HCT116 (cell line): ENCODE results near the gene KIF12. TPM values are rescaled to one million over a fixed set of nuclear protein-coding genes. Genes with fewer than 3 reads are reported as not detected.

Experiments used
- ATAC-seq: fragments of 200-7000 bp; cut with Tn5 transposase; 2 replicates; pipeline ENCODE4 v1.9.1; 2020; ENCODE audit warnings: mild to moderate bottlenecking, moderate library complexity
- BruUV-seq: library from RNA; stranded (reverse); fragments of 400-500 nt; replicated peaks from 2 replicates; lab custom pipeline; 2021; lab: Mats Ljungman, UMichigan
- CTCF ChIA-PET: fragments of 300-600 bp; sonication (Branson Sonifier 250); formaldehyde crosslinking; loops from one replicate; lab custom pipeline; 2021; ENCODE audit warnings: antibody characterized with exemption; lab: Charles Lee
- POLR2A ChIA-PET: fragments of 300-600, 350-600 bp; sonication (Branson Sonifier 250); formaldehyde crosslinking; loops from one replicate; lab custom pipeline; 2021; ENCODE audit warnings: antibody characterized with exemption; lab: Charles Lee
- RAD21 ChIA-PET, 2 experiments: fragments of 300-600 bp; sonication (Branson Sonifier 250); formaldehyde crosslinking; loops; one replicate each; lab custom pipeline; 2023; ENCODE audit warnings: low total read pairs in 2 of 2; ENCODE audit not compliant: uncharacterized antibody in 2 of 2, unreplicated experiment in 2 of 2, low non-redundant PET in 1 of 2; lab: Charles Lee
- DNase-seq: peaks from one replicate; pipeline ENCODE4 v3.0.0-alpha.2; 2010; ENCODE audit warnings: low read depth, low spot score
- H2AFZ ChIP-seq: fragments of 200-600 bp; shearing (Covaris generic), sonication (generic); 2 replicates; pipeline ENCODE4 v1.6.1; 2017; ENCODE audit warnings: low read depth, mixed run types, mixed read lengths, antibody characterized with exemption, low read length; ENCODE audit not compliant: poor library complexity, severe bottlenecking
- H3K27ac ChIP-seq: 2 replicates; pipeline ENCODE4 v1.5.1; 2012; ENCODE audit warnings: low read depth, low read length
- H3K27me3 ChIP-seq: fragments of 200-600 bp; sonication (generic); 2 replicates; pipeline ENCODE4 v1.6.1; 2016; ENCODE audit warnings: mixed run types, low read length, mixed read lengths; ENCODE audit not compliant: insufficient read depth
- H3K36me3 ChIP-seq, 2 experiments: fragments of 200-500 bp in 1 of 2; fragments of 200-600 bp in 1 of 2; sonication (Bioruptor generic) in 1 of 2; sonication (generic) in 1 of 2; 2 replicates each; pipeline versions ENCODE4 v1.5.1 to v1.6.1; 2014 to 2016; ENCODE audit warnings: low read length in 2 of 2, inconsistent platforms in 1 of 2, mixed read lengths in 1 of 2, mixed run types in 1 of 2; ENCODE audit not compliant: insufficient read depth in 2 of 2, control insufficient read depth in 1 of 2
- H3K4me1 ChIP-seq, 2 experiments: fragments of 200-600 bp in 1 of 2; sonication (generic) in 1 of 2; 2 replicates each; pipeline versions ENCODE4 v1.5.1 to v1.6.1; 2012 to 2017; ENCODE audit warnings: low read length in 2 of 2, inconsistent platforms in 1 of 2, mild to moderate bottlenecking in 1 of 2, mixed read lengths in 1 of 2, mixed run types in 1 of 2, moderate library complexity in 1 of 2; ENCODE audit not compliant: insufficient read depth in 2 of 2, control insufficient read depth in 1 of 2
- H3K4me2 ChIP-seq: fragments of 200-600 bp; sonication (generic); 2 replicates; pipeline ENCODE4 v1.6.1; 2017; ENCODE audit warnings: mixed run types, low read length, mixed read lengths
- H3K4me3 ChIP-seq, 2 experiments: fragments of 200-600 bp in 1 of 2; sonication (generic) in 1 of 2; replicated peaks in 1 of 2; 2 replicates each; pipeline ENCODE4 v1.5.1; 2011 to 2016; ENCODE audit warnings: low read length in 2 of 2, control low read depth in 1 of 2, low read depth in 1 of 2, mild to moderate bottlenecking in 1 of 2, mixed read lengths in 1 of 2, mixed run types in 1 of 2
- H3K79me2 ChIP-seq: fragments of 200-600 bp; sonication (generic); 2 replicates; pipeline ENCODE4 v1.6.1; 2017; ENCODE audit warnings: mild to moderate bottlenecking, mixed run types, low read length, moderate library complexity, mixed read lengths; ENCODE audit not compliant: insufficient read depth
- H3K9ac ChIP-seq: fragments of 200-600 bp; sonication (generic); 2 replicates; pipeline ENCODE4 v1.6.1; 2016; ENCODE audit warnings: low read length, mixed read lengths
- H3K9me2 ChIP-seq: fragments of 200-600 bp; sonication (generic), shearing (Covaris generic); 2 replicates; pipeline ENCODE4 v1.6.1; 2017; ENCODE audit warnings: mixed run types, mild to moderate bottlenecking, moderate library complexity; ENCODE audit not compliant: insufficient read depth
- H3K9me3 ChIP-seq, 2 experiments: fragments of 200-500 bp in 1 of 2; fragments of 200-600 bp in 1 of 2; sonication (Bioruptor generic) in 1 of 2; sonication (generic) in 1 of 2; 2 replicates each; pipeline ENCODE4 v1.6.1; 2014 to 2017; ENCODE audit warnings: low read length in 2 of 2, mixed read lengths in 2 of 2, inconsistent platforms in 1 of 2, low read depth in 1 of 2, mild to moderate bottlenecking in 1 of 2, mixed run types in 1 of 2, moderate library complexity in 1 of 2; ENCODE audit not compliant: control insufficient read depth in 1 of 2, insufficient read depth in 1 of 2
- H4K20me1 ChIP-seq: fragments of 200-600 bp; sonication (generic), shearing (Covaris generic); 2 replicates; pipeline ENCODE4 v1.6.1; 2017; ENCODE audit warnings: mixed run types, mild to moderate bottlenecking, moderate library complexity; ENCODE audit not compliant: insufficient read depth
- CBX3 ChIP-seq: IDR thresholded peaks from 2 replicates; pipeline ENCODE4 v1.6.1; 2012; ENCODE audit warnings: low read depth
- EGR1 ChIP-seq: IDR thresholded peaks from 2 replicates; pipeline ENCODE4 v1.6.1; 2012; ENCODE audit warnings: low read depth
- EZH2phosphoT487 ChIP-seq: fragments of 200-600 bp; IDR thresholded peaks from 2 replicates; pipeline ENCODE4 v1.6.1; 2018; ENCODE audit warnings: antibody characterized with exemption, borderline replicate concordance
- POLR2A ChIP-seq: IDR thresholded peaks from 2 replicates; pipeline ENCODE4 v1.7.0; 2011; ENCODE audit warnings: borderline replicate concordance; ENCODE audit not compliant: insufficient read depth, insufficient read length; ENCODE audit errors: extremely low read depth
- SIN3A ChIP-seq: IDR thresholded peaks from 2 replicates; pipeline ENCODE4 v1.6.1; 2012; ENCODE audit warnings: low read depth
- TCF7L2 ChIP-seq: IDR thresholded peaks from 2 replicates; pipeline ENCODE4 v1.7.0; 2011; ENCODE audit warnings: borderline replicate concordance, inconsistent platforms; ENCODE audit not compliant: insufficient read depth, insufficient read length; ENCODE audit errors: extremely low read depth
- ZFX ChIP-seq: fragments of 450-650 bp; IDR thresholded peaks from 2 replicates; pipeline ENCODE4 v1.6.1; 2017
- ZNF274 ChIP-seq: fragments of 200-500 bp; sonication (Bioruptor generic); IDR thresholded peaks from 2 replicates; pipeline ENCODE4 v1.6.1; 2014; ENCODE audit warnings: mild to moderate bottlenecking, low read depth, low read length, inconsistent platforms
- intact Hi-C: fragments of 100-400 bp; cut with micrococcal nuclease; formaldehyde crosslinking; loops from 2 replicates; pipeline ENCODE4 v1.10.0; 2022
- total RNA-seq: library from RNA; stranded (reverse); gene quantifications from one replicate; pipeline ENCODE4 v1.2.1, GENCODE V29; 2021; ENCODE audit not compliant: unreplicated experiment
- TF ChIP-seq, protein P1 (sequence below): IDR thresholded peaks from 2 replicates; pipeline ENCODE4 v1.6.1; 2012
- TF ChIP-seq, protein P2 (sequence below): IDR thresholded peaks from 2 replicates; pipeline ENCODE4 v1.6.1; 2012

The KIF12 gene
- total RNA-seq, 1 experiment from 2014 or later, result 6.4 TPM

DNA sequence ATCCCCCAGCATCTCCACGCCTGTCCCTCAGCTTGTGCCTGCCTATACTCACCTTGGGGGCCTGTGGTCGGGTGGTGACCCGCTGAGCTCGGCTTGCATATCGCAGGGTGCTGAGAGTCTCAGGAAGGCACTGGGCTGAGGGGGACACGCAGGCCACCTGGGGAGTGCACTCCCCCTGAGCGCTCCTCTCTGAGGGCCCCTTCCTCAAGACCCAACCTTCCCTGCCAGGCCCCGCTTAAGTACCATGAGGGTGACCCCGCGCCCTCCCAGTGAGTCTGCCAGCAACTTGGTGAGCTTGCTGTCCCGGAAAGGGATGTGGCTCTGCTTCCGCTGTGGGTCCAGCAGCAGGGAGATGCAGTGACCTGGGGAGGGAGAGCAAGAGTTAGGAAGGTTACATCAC is 4.1 kb downstream of the KIF12 start:
- Histone ChIP-seq H3K36me3 (no peaks in the 10 kb centered on the region), H3K9me2 (no peaks in the 10 kb centered on the region), H3K9me3 (no peaks in the 10 kb centered on the region), H3K4me2 (no peak overlapping the region), H3K27me3 (no peaks in the 10 kb centered on the region), H3K79me2 (no peaks in the 10 kb centered on the region), H3K9ac (no peak overlapping the region), H3K4me3 (no peak overlapping the region), H3K4me1 (peaks cover 0 to 9% of the 10 kb centered on the region in 2 experiments; a peak in 2 of 4 replicates), H2AFZ (no peak overlapping the region), H3K27ac (no peak overlapping the region), H4K20me1 (no peaks in the 10 kb centered on the region)
- BruUV-seq, result no TSS peak
- TF ChIP-seq POLR2A, result no peak
- no peak for TF ChIP-seq ZNF274
- no peak for TF ChIP-seq TCF7L2
- TF ChIP-seq, protein P1, sequence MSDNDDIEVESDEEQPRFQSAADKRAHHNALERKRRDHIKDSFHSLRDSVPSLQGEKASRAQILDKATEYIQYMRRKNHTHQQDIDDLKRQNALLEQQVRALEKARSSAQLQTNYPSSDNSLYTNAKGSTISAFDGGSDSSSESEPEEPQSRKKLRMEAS, result no peak
- no peak for TF ChIP-seq EZH2phosphoT487
- ChIA-PET CTCF (interaction anchor here (2.4 kb wide), 1 partner anchor 13 kb away, joined by 17 read pairs; no protein-coding TSS in a partner anchor), RAD21 (no interaction called here), POLR2A (no interaction called here)
- intact Hi-C loops, result no loop called here
- DNase-seq, result no peak
- no peak for ATAC-seq

DNA sequence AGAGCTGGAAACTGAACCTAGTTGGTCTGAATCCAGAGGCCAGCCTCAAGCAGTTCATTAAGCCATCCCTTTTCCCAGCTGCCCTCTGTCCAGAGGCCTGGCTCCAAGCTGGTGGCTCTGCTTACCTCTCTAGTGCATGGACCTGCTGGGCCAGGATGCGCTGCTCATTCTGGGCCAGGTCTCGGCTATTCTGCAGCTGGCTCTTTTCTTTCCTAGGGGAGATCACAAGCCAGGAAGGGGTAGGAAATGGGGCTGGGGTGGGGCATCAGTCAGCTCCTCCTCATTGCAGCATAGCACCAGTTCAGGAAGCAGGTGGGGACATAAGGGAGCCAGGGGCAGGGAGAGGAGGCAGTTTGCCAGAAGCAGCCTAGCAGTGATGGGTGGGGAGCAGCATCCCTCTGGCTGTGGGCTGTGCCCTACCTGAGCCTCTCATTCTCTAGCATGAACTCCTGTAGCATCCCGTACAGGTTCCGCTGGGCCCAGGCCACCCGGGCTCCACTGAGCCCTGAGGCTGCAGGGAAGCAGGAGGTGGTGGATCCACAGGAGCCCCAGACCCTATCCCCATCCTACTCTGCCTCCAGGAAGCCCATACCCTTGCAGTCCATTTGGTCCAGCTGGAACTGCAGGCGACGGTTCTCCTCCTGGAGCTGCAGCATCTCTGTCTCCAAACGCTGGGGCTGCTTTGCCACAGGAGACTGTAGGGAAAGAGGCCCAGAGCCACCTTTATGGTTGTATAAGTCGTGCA is 5.2 kb downstream of the KIF12 start:
- Histone ChIP-seq H2AFZ (no peak overlapping the region), H3K4me2 (no peak overlapping the region), H3K9ac (no peak overlapping the region), H3K27me3 (no peaks in the 10 kb centered on the region), H3K9me3 (no peaks in the 10 kb centered on the region), H3K36me3 (no peaks in the 10 kb centered on the region), H3K4me1 (peaks cover 0 to 9% of the 10 kb centered on the region in 2 experiments; a peak in 2 of 4 replicates), H3K9me2 (no peaks in the 10 kb centered on the region), H3K27ac (no peak overlapping the region), H4K20me1 (no peaks in the 10 kb centered on the region), H3K4me3 (no peak overlapping the region), H3K79me2 (no peaks in the 10 kb centered on the region)
- TF ChIP-seq ZFX, result no peak
- TF ChIP-seq POLR2A, result no peak
- TF ChIP-seq, protein P2, sequence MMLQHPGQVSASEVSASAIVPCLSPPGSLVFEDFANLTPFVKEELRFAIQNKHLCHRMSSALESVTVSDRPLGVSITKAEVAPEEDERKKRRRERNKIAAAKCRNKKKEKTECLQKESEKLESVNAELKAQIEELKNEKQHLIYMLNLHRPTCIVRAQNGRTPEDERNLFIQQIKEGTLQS, result no peak
- no peak for TF ChIP-seq SIN3A
- no peak for TF ChIP-seq CBX3
- no peak for TF ChIP-seq EGR1
- RAD21 ChIA-PET, result no interaction called here
- CTCF ChIA-PET, result interaction anchor here (1.9 kb wide), 1 partner anchor 12 kb away, joined by 9 read pairs; no protein-coding TSS in a partner anchor
- POLR2A ChIA-PET, result no interaction called here
- no peak for DNase-seq
- ATAC-seq, result no peak
- intact Hi-C loops, result no loop called here
- no TSS peak for BruUV-seq
